Colonic mucosa (tissue), 4 donors: Measurements from ENCODE around the gene KL. TPM values are rescaled to one million over a fixed set of nuclear protein-coding genes. Genes with fewer than 3 reads are reported as not detected.

Experiments
- DNase-seq: peaks from one replicate; pipeline ENCODE4 v3.0.0-alpha.2; 2020
- H3K27ac ChIP-seq: fragments of 200-600 bp; one replicate; pipeline ENCODE4 v1.8.0; 2021
- H3K27me3 ChIP-seq: fragments of 200-600 bp; one replicate; pipeline ENCODE4 v1.8.0; 2021
- H3K36me3 ChIP-seq: fragments of 200-600 bp; one replicate; pipeline ENCODE4 v1.8.0; 2021
- H3K4me1 ChIP-seq: fragments of 200-600 bp; one replicate; pipeline ENCODE4 v1.8.0; 2021; ENCODE audit warnings: mild to moderate bottlenecking
- H3K4me3 ChIP-seq: fragments of 200-600 bp; one replicate; pipeline ENCODE4 v1.8.0; 2021
- H3K9ac ChIP-seq, 2 donors: one replicate each; pipeline ENCODE4 v1.7.0; 2013; ENCODE audit warnings: control low read depth in 2 of 2, low read depth in 2 of 2, low read length in 2 of 2
- H3K9me3 ChIP-seq: fragments of 200-600 bp; one replicate; pipeline ENCODE4 v1.8.0; 2021
- CTCF ChIP-seq: fragments of 200-600 bp; IDR thresholded peaks from one replicate; pipeline ENCODE4 v1.8.0; 2022; ENCODE audit warnings: antibody characterized with exemption, mild to moderate bottlenecking
- intact Hi-C: fragments of 100-400 bp; cut with DNase I; formaldehyde crosslinking; loops from one replicate; pipeline ENCODE4 v1.14.1; 2022
- total RNA-seq, 2 donors: library from RNA; stranded (reverse); fragmentation: NEBNext Ultra II Directional in 1 of 2; extraction: Animal tissue kit (Norgen Biotek cat#: 25700) in 1 of 2; gene quantifications; one replicate each; pipeline ENCODE4 v1.2.1, GENCODE V29; 2021
- donor health status: healthy.
- donor health status: DM: no; HTN: no; CAD: no.
- donor health status: DM: no; HTN: no; CAD: no.

KL gene
- total RNA-seq, 2 donors from 2014 or later: 0.57 to 1.9 TPM

- Histone ChIP-seq H3K27ac (no peak overlapping the region), H3K4me3 (no peak overlapping the region), H3K9ac (no peak overlapping the region), H3K9me3 (no peaks in the 10 kb centered on the region), H3K36me3 (no peaks in the 10 kb centered on the region), H3K4me1 (no peaks in the 10 kb centered on the region), H3K27me3 (no peaks in the 10 kb centered on the region)
- TF ChIP-seq CTCF: no peak
- intact Hi-C loops: no loop called here
- DNase-seq: no peak
These were observed 80.8 kb downstream of the KL start for GRCh38 chr13:33096886-33097605.

GRCh38 chr13:33099860-33100259 lies 83.6 kb downstream of the KL start:
- no peak for TF ChIP-seq CTCF
- Histone ChIP-seq H3K9ac (no peak overlapping the region), H3K27ac (no peak overlapping the region), H3K4me1 (no peaks in the 10 kb centered on the region), H3K36me3 (no peaks in the 10 kb centered on the region), H3K27me3 (no peaks in the 10 kb centered on the region), H3K9me3 (no peaks in the 10 kb centered on the region), H3K4me3 (no peak overlapping the region)
- no peak for DNase-seq
- intact Hi-C loops: no loop called here

- no peak for DNase-seq
- Histone ChIP-seq H3K9me3 (no peaks in the 10 kb centered on the region), H3K9ac (no peak overlapping the region), H3K36me3 (no peaks in the 10 kb centered on the region), H3K4me1 (no peaks in the 10 kb centered on the region), H3K27ac (no peak overlapping the region), H3K4me3 (no peak overlapping the region), H3K27me3 (no peaks in the 10 kb centered on the region)
- TF ChIP-seq CTCF: no peak
- intact Hi-C loops: no loop called here
These were observed 84.7 kb downstream of the KL start for GRCh38 chr13:33100886-33101285.

GRCh38 chr13:33101835-33102234 lies 85.6 kb downstream of the KL start:
- H3K36me3 ChIP-seq: no peaks in the 10 kb centered on the region
- H3K27ac ChIP-seq: no peak overlapping the region
- H3K4me1 ChIP-seq: no peaks in the 10 kb centered on the region
- H3K9me3 ChIP-seq: no peaks in the 10 kb centered on the region
- no peak for DNase-seq
- no peak for TF ChIP-seq CTCF
- no peak overlapping the region for H3K4me3 ChIP-seq
- intact Hi-C loops: no loop called here
- H3K27me3 ChIP-seq: no peaks in the 10 kb centered on the region
- no peak overlapping the region for H3K9ac ChIP-seq

GRCh38 chr13:33103457-33103856 lies 87.2 kb downstream of the KL start:
- H3K9ac ChIP-seq: no peak overlapping the region
- no peaks in the 10 kb centered on the region for H3K9me3 ChIP-seq
- no peak for DNase-seq
- no peak overlapping the region for H3K27ac ChIP-seq
- intact Hi-C loops: no loop called here
- no peaks in the 10 kb centered on the region for H3K4me1 ChIP-seq
- no peak for TF ChIP-seq CTCF
- H3K27me3 ChIP-seq: no peaks in the 10 kb centered on the region
- H3K36me3 ChIP-seq: no peaks in the 10 kb centered on the region
- no peak overlapping the region for H3K4me3 ChIP-seq
